GM18498 (cell line): ENCODE data around the gene C18orf63.
"Not testable (repeated sequence)": the region's sequence is repeated elsewhere in the genome, so short reads cannot be mapped to it uniquely, and the experiment has no call there.

ENCODE experiments used
- ATAC-seq: cut with Tn5 transposase; IDR thresholded peaks from one replicate; pipeline ENCODE4 v1.9.1; 2021; ENCODE audit warnings: mild to moderate bottlenecking, moderate library complexity; ENCODE audit not compliant: unreplicated experiment

C18orf63 gene

GRCh38 chr18:74326231-74326630 is 10.6 kb downstream of the C18orf63 start:
- ATAC-seq = no peak

- ATAC-seq = not testable (repeated sequence)
These were observed 11.2 kb downstream of the C18orf63 start for GRCh38 chr18:74326791-74327190.

GRCh38 chr18:74328206-74328605 is 12.6 kb downstream of the C18orf63 start:
- no peak for ATAC-seq

GRCh38 chr18:74329688-74330205 is 14.1 kb downstream of the C18orf63 start:
- ATAC-seq = no peak

- peak; percentile 55 for ATAC-seq
These were observed 15.8 kb downstream of the C18orf63 start for GRCh38 chr18:74331404-74331803.

- ATAC-seq = no peak
These were observed 17.5 kb downstream of the C18orf63 start for GRCh38 chr18:74333091-74333490.

- peak; percentile 63 for ATAC-seq
These were observed 18.7 kb downstream of the C18orf63 start for GRCh38 chr18:74334242-74334893.

- no peak for ATAC-seq
These were observed 21.0 kb downstream of the C18orf63 start for GRCh38 chr18:74336656-74337055.

GRCh38 chr18:74337155-74337911 is 21.7 kb downstream of the C18orf63 start:
- no peak for ATAC-seq

- no peak for ATAC-seq
These were observed 22.3 kb downstream of the C18orf63 start for GRCh38 chr18:74337912-74338309.

GRCh38 chr18:74342416-74343043 is 26.9 kb downstream of the C18orf63 start:
- ATAC-seq = no peak

GRCh38 chr18:74346206-74346605 is 30.6 kb downstream of the C18orf63 start:
- no peak for ATAC-seq

GRCh38 chr18:74348581-74348980 is 32.9 kb downstream of the C18orf63 start:
- no peak for ATAC-seq

- peak; percentile 76 for ATAC-seq
These were observed 35.7 kb downstream of the C18orf63 start for GRCh38 chr18:74351354-74351753.

- ATAC-seq = peak; percentile 58
These were observed 37.6 kb downstream of the C18orf63 start for GRCh38 chr18:74353169-74353775.

GRCh38 chr18:74356959-74357358 is 41.3 kb downstream of the C18orf63 start:
- ATAC-seq = peak; percentile 71

- no peak for ATAC-seq
These were observed 45.4 kb downstream of the C18orf63 start for GRCh38 chr18:74360852-74361655.

- ATAC-seq = no peak
These were observed 52.3 kb downstream of the C18orf63 start for GRCh38 chr18:74367905-74368304.

- no peak for ATAC-seq
These were observed 53.5 kb downstream of the C18orf63 start for GRCh38 chr18:74368901-74369705.

GRCh38 chr18:74370115-74370514 is 54.5 kb downstream of the C18orf63 start:
- no peak for ATAC-seq
